ENCODE results near the gene PALM3.

- no peak for TF ChIP-seq ELF4 (IDR thresholded peaks at IDR 0.05)
- no peak for TF ChIP-seq L3MBTL2 (conservative IDR thresholded peaks at IDR 0.05)
- no peak for TF ChIP-seq HDGF (IDR thresholded peaks at IDR 0.05; ENCODE audit: borderline replicate concordance)
- TF ChIP-seq NFRKB (IDR thresholded peaks at IDR 0.05) = no peak
- no peak for TF ChIP-seq SP1 (IDR thresholded peaks at IDR 0.05)
- no peak for TF ChIP-seq ZNF384 (IDR thresholded peaks at IDR 0.05)
Observed at GRCh38 chr19:14033946-14034345, 27.9 kb downstream of the PALM3 start.
